Thyroid gland (tissue), 4 donors: ENCODE data around the gene TMEM185A.
"Not testable (repeated sequence)": the region's sequence is repeated elsewhere in the genome, so short reads cannot be mapped to it uniquely, and the experiment has no call there.

Source experiments
- CTCF ChIP-seq, 6 experiments: fragments of 200-600 bp in 3 of 6; fragments of 450-650 bp in 3 of 6; sonication (generic) in 3 of 6; IDR thresholded peaks; one replicate each; pipeline ENCODE4 v1.5.1; 2016 to 2019; ENCODE audit warnings: antibody characterized with exemption in 6 of 6, mild to moderate bottlenecking in 2 of 6, inconsistent platforms in 1 of 6, moderate library complexity in 1 of 6
- POLR2A ChIP-seq, 2 donors: fragments of 450-650 bp; IDR thresholded peaks; one replicate each; pipeline ENCODE4 v1.6.1; 2017; ENCODE audit warnings: antibody characterized with exemption in 2 of 2, mild to moderate bottlenecking in 2 of 2, moderate library complexity in 1 of 2

GRCh38 chrX:149551939-149552248 is 79.7 kb downstream of the TMEM185A start:
- TF ChIP-seq POLR2A, CTCF (IDR thresholded peaks at IDR 0.05): not testable (repeated sequence)
